Subcutaneous adipose tissue (tissue), 4 donors: Measurements from ENCODE around the gene BRSK1. TPM values are rescaled to one million over a fixed set of nuclear protein-coding genes. Genes with fewer than 3 reads are reported as not detected.

Experiments used
- CTCF ChIP-seq: fragments of 450-650 bp; IDR thresholded peaks from one replicate; pipeline ENCODE4 v1.5.1; 2016; ENCODE audit warnings: low read depth, mild to moderate bottlenecking, control low read depth, antibody characterized with exemption, moderate library complexity
- total RNA-seq, 4 donors: library from RNA; depleted of rRNA; stranded (reverse); fragments of >200 nt; gene quantifications; one replicate each; pipeline ENCODE4 v1.1.0, GENCODE V29; 2016

Gene BRSK1
- total RNA-seq, 4 donors from 2014 or later: 0.38 to 1.1 TPM; not detected in 2

GRCh38 chr19:55304279-55304978 lies 20.6 kb downstream of the BRSK1 start:
- no peak for TF ChIP-seq CTCF

DNA sequence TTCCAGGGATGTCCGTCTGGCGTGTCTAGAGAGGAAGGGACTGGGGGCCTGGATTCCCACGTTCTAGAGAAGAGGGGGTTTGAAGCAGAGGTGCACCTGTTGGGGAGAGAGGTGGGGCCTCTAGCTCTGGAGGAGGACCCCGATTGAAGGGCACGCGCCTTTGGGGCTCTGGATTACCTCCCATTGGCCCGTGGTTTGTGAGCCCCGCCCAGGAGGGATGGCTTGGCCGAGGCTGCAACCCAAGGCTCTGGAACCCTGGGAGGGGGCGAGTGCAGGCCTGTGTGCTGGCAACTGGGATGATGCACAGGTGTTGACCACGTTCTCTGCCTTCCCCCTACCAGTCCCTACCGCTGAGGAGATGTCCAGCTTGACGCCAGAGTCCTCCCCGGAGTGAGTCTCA lies 21.2 kb downstream of the BRSK1 start:
- TF ChIP-seq CTCF: no peak

GRCh38 chr19:55305491-55305890 lies 21.7 kb downstream of the BRSK1 start:
- no peak for TF ChIP-seq CTCF

GRCh38 chr19:55305983-55306562 lies 22.3 kb downstream of the BRSK1 start:
- TF ChIP-seq CTCF: no peak

DNA sequence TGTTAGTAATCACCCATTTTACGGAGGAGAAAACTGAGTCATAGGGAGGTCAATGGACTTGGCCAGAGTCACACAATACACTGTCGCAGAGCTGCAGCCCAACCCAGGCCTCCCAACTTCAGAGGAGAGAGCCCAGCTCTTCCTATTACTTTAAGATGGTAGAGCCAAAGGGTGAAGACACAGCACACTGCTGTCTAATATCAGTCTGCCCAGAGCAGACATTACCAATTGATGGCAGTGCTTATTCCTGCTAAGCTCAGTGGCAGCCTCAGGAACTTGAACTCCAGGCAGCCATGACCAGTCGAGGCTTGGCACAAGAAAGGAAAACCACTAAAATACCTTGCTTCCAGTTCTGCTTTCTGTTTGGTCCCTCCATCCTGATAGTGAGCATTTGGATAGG lies 22.9 kb downstream of the BRSK1 start:
- TF ChIP-seq CTCF: no peak

GRCh38 chr19:55308281-55308680 lies 24.5 kb downstream of the BRSK1 start:
- TF ChIP-seq CTCF: no peak

DNA sequence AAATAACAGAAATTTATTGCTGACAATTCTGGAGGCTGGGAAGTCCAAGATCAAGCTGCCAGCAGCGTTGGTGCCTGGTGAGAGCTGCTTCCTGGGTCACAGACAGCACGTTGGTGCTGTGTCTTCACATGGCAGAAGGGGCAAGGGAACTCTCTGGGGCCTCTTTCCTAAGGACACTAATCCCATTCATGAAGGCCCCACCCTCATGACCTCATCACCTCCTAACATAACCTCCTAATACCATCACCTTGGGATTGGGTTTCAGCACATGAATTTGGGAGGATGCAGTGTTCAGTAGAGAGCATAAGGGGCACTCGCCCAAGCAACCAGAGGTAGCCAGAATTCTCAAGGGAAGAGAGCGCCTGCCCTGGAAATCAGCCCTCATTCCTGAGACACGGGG lies 25.7 kb downstream of the BRSK1 start:
- TF ChIP-seq CTCF: no peak
